ENCODE data around the gene FAM9C.

DNA sequence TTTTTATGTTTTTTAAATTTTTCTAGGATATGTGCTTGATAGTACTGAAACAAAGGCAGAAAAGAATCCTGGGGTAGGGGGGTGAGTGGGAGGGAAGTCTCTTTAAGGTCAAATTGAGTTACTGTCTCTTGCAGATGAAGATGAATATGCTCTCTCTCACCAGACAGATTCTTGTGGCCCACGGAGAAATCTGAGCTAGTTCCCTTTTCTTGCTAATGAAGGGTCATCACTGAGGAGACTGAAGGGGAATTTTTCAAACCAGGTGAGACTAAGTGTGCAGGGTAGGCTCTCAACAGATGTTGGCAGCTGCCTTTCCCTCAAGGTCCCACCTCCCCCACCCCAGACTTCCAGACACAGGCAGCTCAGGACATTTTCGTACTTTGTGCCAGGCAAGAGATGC is 21.5 kb downstream of the FAM9C start:
- TF ChIP-seq, protein P1, sequence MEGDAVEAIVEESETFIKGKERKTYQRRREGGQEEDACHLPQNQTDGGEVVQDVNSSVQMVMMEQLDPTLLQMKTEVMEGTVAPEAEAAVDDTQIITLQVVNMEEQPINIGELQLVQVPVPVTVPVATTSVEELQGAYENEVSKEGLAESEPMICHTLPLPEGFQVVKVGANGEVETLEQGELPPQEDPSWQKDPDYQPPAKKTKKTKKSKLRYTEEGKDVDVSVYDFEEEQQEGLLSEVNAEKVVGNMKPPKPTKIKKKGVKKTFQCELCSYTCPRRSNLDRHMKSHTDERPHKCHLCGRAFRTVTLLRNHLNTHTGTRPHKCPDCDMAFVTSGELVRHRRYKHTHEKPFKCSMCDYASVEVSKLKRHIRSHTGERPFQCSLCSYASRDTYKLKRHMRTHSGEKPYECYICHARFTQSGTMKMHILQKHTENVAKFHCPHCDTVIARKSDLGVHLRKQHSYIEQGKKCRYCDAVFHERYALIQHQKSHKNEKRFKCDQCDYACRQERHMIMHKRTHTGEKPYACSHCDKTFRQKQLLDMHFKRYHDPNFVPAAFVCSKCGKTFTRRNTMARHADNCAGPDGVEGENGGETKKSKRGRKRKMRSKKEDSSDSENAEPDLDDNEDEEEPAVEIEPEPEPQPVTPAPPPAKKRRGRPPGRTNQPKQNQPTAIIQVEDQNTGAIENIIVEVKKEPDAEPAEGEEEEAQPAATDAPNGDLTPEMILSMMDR (IDR thresholded peaks at IDR 0.05) = no peak
- no peak for TF ChIP-seq POLR2A (IDR thresholded peaks at IDR 0.05)

Data from body of pancreas (tissue), 4 donors.